ENCODE results near the gene HOMER2.
"Not testable (repeated sequence)": the region's sequence is repeated elsewhere in the genome, so short reads cannot be mapped to it uniquely, and the experiment has no call there.

Gene HOMER2

DNA sequence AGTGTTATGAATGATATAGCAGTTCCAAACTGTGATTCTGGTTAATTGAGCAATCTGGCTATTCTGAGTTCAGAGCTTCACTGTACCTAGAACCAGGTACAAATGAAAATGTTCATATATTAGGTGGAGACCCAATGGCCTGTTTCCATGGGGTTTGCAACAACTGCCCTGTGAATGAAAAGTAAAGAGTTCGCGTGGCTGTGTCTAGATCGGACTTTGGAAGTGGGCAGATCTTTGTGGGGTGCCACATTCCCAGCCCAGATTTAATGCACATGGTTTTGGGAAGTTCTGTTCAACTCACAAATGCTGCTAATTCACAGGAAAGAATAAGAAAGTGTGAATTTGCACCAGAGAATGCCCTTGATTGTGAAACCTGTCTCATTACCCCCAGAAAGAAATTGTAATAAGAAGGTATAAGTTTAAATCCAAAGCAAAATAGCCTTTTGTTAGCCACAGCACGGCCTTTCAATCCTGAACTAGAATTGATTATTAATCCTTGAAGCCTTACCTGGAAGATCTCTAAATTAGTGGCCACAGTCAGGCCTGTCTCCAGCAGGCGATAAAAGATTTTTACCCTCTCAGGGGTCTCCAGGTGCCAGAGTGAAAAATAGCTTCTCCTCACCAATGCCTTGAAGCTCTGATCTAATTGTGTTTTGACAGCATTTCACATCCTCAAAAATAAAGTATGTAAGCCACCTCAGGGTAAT, 120.5 kb downstream of the HOMER2 start:
- no peak for DNase-seq (ENCODE audit: low read depth)

DNA sequence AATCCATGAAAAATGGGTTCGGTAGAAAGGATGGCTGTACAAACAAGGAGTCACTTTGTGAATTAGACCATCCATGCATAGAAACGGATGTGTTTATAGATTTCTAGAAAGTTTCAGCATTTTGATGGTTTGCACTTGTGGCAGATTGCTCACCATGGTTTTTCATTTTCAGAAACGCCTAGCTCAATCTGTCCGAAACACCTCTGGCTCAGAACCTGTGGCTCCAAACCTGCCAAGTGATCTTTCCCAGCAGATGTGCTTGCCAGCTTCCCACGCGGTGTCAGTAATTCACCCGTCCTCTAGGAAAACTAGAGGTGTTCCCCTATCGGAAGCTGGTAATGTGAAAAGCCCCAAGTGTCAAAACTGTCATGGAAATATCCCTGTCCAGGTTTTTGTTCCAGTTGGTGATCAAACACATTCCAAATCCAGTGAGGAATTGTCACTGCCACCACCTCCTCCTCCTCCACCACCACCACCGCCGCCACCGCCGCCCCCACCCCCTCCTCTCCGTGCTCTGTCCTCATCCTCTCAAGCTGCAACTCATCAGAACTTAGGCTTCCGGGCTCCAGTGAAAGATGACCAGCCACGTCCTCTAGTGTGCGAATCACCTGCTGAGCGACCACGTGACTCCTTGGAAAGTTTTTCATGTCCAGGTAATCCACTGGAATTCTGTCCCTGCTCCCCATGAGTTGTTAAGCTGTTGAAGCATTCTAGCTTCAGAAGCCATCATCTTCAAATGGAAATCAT, 121.9 kb downstream of the HOMER2 start:
- no peak for DNase-seq (ENCODE audit: low read depth)

DNA sequence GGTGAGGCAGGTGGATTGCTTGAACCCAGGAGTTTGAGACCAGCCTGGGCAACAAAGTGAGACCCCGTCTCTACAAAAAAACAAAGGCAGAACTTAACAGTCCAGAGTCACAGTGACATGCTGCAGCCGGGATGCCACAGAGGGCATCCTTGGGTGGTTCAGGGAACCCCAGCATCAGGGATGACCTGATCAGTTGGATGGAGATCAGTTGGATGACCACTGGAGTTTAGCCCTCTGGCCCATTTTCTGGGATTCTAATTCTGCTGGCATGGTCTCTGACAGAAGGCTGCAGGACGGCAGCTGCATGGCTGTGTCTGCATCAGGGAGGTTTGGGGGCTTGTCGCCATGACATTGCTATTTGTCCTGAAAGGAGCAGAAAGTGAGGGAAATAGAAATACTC, 123.3 kb downstream of the HOMER2 start:
- no peak for DNase-seq (ENCODE audit: low read depth)

DNA sequence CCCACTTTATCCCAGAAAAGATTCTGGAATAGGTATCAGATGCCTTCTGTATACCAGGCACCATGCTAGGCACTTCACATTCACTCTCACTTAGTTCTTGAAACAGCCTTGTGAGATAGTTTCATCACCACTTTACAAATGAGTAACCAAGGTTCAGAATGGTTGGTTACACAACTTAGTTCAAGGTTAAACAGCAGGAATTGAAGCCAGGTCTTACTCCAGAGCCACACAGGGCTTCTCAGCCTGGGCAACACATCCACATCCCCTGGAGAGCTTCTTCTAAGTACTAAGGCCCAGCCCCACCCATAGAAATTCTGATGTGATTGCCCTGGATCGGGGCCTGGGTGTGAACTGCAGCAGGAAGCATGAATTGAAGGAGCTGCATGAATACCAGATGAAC, 124.4 kb downstream of the HOMER2 start:
- no peak for DNase-seq (ENCODE audit: low read depth)

DNA sequence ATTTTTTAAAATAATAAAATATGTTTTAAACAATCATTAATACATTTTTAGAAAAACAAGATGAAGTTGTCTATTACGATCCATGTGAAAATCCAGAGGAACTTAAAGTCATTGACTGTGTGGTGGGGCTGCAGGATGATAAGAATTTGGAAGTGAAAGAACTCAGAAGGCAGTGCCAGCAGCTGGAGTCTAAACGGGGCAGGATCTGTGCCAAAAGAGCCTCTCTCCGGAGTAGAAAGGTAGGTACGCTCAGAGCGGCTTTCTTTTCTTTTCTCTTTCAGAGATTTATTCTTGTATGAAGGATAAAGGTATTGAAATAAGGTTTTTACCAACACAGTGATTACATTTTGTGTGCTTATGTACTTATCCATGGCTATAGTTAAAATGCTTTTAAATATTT, 129.5 kb downstream of the HOMER2 start:
- DNase-seq (ENCODE audit: low read depth) = no peak

GRCh38 chr15:82821851-82822250, 130.7 kb downstream of the HOMER2 start:
- not testable (repeated sequence) for DNase-seq (ENCODE audit: low read depth)

DNA sequence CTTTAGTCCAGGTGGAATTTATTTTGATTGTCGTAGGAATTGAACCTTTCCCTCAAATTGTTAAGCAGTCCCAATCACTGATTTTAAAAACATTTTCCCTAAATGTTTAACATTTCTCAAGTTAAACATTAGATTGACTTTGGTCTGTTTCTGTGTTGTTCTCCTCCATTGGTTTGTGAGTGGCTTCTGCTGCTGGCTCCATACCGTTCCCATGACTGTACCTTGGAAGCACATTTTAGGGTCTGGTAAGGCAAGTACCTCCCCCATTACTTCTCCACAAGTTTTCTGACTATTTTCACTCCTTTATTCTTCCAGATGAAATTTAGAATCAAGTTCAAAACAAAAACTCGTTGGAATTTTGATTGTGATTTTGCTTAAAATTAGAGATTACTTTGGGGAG, 131.1 kb downstream of the HOMER2 start:
- DNase-seq (ENCODE audit: low read depth) = not testable (repeated sequence)

DNA sequence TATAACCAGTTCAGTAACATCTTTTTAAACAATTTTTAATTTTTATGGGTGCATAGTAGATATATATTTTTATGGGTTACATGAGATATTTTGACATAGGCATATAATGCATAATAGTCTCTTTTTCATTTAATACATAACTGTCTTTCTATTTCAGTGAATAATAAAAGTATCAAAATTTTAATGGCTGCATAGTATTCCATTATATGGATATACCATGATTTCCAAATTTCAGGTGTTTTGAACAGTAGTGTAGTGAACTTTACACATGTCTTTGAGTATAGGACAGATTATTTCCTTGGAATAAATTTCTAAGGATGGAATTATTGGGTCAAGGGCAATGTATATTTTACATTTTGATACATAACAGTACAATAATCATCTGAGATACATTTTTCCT, 132.4 kb downstream of the HOMER2 start:
- no peak for DNase-seq (ENCODE audit: low read depth)

DNA sequence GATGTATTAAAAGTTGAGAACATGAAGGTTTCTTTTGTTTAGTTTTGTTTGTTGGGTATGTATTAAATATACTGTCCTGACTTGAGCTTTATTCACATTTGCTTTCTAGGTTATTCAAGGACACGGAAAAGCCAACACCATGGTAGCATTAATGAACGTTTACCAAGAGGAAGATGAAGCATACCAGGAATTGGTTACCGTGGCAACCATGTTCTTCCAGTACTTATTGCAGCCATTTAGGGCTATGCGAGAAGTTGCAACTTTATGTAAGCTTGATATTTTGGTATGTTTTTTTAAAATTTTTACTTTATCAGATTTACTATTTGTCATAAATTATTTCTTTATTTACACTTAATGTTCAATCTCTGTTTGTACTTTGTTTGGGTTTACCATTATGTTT, 139.5 kb downstream of the HOMER2 start:
- DNase-seq (ENCODE audit: low read depth) = no peak

DNA sequence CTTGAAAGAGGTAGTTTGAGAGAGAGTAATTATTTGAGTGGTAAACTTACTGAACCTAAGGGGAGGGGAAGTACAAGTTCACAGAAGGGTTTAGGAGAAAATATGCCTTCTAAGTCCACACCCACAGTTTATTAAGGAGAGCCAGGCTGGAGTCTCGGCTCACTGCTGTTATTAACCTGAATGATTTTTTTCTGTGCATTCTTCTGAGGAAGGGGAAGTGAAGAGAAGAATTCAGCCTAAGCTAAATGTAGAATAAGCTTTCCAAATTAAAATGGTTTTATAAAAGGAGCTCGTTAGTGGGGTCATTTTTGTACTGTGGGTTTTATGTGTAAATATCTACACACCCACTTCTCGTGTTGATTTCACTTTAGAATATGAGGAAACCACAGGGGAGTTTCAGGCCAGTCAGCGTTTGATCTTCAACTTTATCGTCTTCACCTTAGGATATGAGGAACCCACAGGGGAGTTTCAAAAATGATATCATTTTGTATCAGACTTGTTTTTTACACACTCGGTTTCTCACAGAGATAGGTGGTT, 141.6 kb downstream of the HOMER2 start:
- DNase-seq (ENCODE audit: low read depth) = peak; percentile 20

DNA sequence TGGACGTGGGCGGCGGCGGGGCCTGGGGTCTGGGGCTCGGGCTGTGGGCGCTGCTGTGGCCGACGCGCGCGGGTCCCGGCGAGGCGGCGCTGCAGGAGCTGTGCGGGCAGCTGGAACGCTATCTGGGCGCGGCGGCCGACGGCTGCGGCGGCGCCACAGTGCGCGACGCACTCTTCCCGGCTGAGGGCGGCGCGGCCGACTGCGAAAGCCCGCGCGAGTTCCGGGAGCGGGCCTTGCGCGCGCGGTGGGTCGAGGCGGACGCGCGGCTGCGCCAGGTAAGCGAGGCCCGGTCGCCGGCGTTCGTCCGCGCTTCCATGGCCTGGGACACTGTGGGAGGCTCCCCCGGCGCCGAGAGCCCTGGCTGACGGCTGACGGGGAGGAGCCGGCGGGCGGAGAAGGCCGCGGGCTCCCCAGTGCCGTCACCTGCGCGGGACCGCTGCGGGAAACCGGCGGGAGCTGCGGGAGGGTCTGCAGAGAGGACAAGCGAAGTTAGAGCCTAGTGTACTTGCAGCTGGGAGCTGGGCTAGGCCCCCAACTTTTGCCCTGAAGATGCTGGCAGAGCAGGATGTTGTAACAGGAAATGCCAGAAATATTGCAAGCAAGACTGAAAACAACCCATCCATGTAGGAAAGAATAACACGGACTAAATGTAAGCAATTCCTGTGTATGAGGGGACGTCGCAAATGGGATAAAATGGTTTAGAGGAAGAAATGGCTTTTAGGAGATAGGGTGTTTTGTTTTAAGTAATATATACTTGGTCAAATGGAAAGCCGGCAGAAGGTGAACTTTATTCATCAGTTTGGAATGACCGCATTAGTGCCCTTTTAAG, 142.2 kb downstream of the HOMER2 start:
- no peak for DNase-seq (ENCODE audit: low read depth)

- peak; percentile 92 for DNase-seq (ENCODE audit: low read depth)
Observed at GRCh38 chr15:82809308-82810060, 143.0 kb downstream of the HOMER2 start, which contains the start of gene WHAMM. Gene WHAMM (plus strand): TSS chr15:82809628. CDS start chr15:82809727, 99 bp downstream.

DNA sequence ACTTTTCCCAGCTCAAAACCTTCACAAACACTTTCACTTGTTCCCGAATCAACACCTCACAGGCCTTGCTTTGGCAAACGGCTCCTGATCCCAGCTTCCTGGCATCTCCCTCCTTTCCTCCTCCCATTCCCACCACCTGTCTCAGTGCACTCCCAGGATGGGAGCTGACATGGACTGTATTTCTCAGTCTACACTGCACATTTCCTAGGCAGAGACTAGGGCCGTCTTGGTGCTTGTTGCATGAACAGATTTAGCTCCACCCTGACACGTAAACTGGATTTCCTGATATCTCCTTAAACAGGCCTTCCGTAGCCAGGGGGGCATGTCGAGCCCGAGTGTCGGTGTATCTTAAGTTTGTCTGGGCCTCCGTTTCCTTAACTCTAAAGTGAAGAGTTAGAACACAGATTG, 143.9 kb downstream of the HOMER2 start:
- no peak for DNase-seq (ENCODE audit: low read depth)

DNA sequence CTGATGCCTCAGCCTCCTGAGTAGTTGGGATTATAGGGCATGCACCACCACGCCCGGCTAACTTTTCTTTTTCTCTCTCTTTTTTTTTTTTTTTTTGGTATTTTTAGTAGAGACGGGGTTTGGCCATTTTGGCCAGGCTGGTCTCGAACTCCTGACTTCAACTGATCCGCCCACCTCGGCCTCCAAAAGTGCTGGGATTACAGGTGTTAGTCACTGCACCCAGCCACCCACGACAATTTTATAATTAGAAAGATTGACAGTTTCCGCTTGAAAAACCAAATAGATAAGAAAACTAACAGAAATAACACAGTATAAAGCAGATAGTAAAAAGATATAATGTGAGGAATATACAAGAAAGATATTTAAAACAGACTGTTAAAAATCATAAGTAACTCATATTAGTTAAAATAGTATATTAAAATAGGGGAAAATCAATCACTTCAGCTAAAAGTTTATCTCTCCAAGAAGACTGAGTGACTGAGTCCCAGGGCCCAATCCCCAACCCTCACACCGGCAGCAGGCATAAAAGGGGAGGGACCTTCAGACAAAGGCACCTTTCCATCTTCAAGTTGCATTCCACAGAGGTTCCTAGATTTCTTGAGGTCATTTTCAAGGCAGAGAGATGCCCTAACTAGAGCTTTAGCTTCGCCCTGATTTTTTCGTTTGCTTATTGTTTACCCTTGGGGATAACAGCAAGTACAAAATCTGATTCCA, 144.4 kb downstream of the HOMER2 start:
- no peak for DNase-seq (ENCODE audit: low read depth)

DNA sequence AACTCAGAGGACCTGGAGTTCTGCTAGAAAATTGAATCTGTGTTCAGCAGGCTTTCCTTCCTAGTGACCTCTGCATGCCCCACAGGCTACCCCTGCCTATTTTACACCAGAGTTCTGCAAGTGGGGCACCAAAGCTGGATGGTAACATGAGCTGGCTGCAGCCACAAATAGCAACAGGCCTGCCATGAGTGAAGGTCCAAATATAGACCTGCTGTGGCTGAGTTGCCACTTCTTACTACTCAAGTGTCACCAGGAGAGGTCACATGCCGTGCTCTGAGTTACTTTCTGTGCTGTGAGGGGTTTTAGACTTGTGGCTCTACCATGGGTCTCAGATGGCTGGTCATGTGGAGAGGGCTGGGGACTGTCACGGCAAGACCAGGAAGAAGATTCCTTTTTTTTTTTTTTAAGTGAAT, 146.5 kb downstream of the HOMER2 start, which contains the start of gene FSD2:
TSS of gene FSD2 (minus strand) at position 76 of the 413 bp plus-strand sequence. CDS start 18,679 bp downstream, outside the sequence.
- DNase-seq (ENCODE audit: low read depth) = no peak

DNA sequence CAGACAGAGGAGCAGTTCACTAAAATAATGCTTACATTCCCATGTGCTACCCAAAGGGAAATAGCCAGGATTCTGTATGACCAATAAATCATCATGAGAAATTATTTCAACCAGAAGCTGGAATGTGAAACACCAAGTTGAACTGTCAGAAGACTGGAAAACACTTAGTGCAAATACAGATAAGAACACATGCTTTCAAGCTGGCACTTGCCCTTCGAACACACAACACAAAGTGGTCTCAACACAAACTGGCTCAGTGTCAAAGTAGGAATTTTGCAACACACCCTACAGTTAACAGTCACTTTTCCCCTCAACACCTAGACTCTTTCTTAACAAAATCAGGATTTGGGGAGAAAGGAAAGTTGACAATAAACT, 148.0 kb downstream of the HOMER2 start:
- no peak for DNase-seq (ENCODE audit: low read depth)

DNA sequence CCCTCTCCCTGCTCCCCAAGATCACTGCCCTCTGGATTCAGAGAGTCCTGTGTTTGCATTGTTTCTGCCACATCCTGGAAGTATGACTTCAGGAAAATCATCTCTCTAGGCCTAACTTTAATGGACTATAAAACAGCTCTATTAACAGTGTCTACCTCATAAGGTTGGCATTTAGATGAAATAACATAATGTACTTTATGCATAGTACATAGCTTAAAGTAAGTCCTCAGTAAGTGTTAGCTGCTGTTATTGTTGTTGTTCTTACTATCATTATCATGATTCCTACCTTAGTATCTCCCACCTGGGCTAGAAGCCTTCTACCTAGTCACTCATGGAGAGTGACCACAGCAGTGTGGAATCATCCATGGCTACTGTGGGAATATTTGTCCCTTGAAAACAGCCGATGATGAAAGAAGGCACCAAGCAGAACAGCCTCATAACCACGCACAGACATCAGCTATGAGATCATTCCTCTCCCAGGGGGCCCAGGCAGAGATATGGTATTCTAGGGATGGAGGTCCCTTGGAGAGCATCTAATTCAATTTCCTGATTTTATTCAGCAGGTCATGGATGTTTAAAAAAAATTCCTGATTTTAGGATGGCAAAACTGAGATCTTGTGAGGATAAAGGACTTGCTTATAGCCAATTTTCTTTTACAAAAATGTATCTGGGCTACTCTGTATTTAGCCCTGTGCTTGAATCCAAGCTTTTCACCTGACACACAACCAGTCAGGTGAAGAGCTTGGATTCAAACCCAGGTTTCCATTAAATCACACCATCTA, 148.5 kb downstream of the HOMER2 start:
- DNase-seq (ENCODE audit: low read depth) = no peak

DNA sequence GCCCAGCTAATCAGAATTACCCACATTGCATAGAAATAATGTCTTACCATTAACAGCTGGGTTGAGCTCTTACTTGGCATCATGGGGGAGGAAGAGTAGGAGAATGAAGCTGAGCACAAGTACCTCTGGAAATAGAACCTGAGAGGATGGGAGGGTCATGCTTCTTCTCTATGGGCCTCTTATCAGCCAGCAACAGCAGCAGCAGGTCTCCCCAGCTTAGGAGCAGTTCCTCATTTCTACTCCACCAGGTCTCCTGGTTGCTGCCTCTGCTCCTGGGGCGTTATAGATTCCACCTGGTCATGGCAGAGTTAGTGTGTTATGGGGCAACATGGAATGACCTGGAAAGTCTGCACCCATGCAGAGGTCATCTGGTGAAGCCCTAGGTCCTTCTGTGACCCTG, 150.0 kb downstream of the HOMER2 start:
- DNase-seq (ENCODE audit: low read depth) = no peak

DNA sequence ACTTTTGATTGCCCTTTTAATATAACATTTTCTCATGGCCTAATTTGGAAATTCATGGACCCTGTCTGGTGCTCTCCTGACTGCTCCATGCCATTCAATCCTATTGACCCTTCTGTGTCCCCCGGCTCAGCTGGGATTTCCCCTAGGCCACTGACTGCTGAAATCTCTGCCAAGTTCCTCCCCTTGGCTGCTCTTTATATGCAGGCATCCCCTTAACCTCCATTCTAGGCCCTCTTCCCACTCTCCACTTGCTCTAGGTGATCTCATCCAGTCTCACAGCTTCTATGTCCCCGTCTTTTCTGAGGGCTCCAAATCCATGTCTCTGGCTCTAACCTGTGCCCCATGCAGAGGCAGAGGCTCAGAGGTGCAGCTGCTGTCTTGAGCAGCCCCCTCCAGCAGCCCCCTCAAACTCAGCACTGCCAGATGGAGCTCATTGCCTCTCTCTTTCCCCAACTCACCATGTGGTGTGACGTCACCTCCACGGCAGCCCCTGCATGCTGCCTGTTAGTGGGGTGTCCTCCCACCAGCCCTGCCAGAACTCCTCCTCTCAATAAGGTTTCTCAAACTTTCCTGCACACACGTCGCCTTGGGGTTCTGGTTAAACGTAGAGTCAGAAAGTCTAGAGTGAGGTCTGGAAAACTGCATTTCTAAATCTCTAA, 153.2 kb downstream of the HOMER2 start:
- no peak for DNase-seq (ENCODE audit: low read depth)

Measured in stimulated activated CD8-positive, alpha-beta memory T cell treated with anti-CD3 and anti-CD28 coated beads, Interleukin-12 subunit alpha, Interleukin-12 subunit beta, amount 100 ng/mL, for 1 hour (primary cell).